Aorta (tissue), 5 donors: ENCODE data around the gene PTCH1. TPM values are rescaled to one million over a fixed set of nuclear protein-coding genes. Genes with fewer than 3 reads are reported as not detected.
A peak's percentile ranks its signal among the peaks of the same experiment; 100 is the strongest.

Experiments used
- ATAC-seq: fragments of 200-7000 bp; cut with Tn5 transposase; one replicate; pipeline ENCODE4 v1.9.1; 2022; ENCODE audit warnings: moderate library complexity; ENCODE audit not compliant: low FRiP score
- DNase-seq, 2 donors: peaks; one replicate each; pipeline ENCODE4 v3.0.0-alpha.2; 2020
- H3K27ac ChIP-seq, 2 donors: one replicate each; pipeline ENCODE4 v1.5.1; 2013; ENCODE audit warnings: low read length in 2 of 2, mild to moderate bottlenecking in 2 of 2, moderate library complexity in 2 of 2, control low read depth in 1 of 2, inconsistent platforms in 1 of 2, low read depth in 1 of 2
- H3K27me3 ChIP-seq, 2 donors: one replicate each; pipeline ENCODE4 v1.6.1; 2013; ENCODE audit warnings: control low read depth in 1 of 2, low read length in 1 of 2, mild to moderate bottlenecking in 1 of 2, moderate library complexity in 1 of 2; ENCODE audit not compliant: insufficient read depth in 2 of 2, control insufficient read depth in 1 of 2
- H3K36me3 ChIP-seq, 2 donors: one replicate each; pipeline ENCODE4 v1.6.1; 2013; ENCODE audit warnings: control low read depth in 1 of 2, low read length in 1 of 2, mild to moderate bottlenecking in 1 of 2; ENCODE audit not compliant: insufficient read depth in 2 of 2, control insufficient read depth in 1 of 2
- H3K4me1 ChIP-seq, 2 donors: one replicate each; pipeline ENCODE4 v1.6.1; 2013; ENCODE audit warnings: low read length in 2 of 2, control low read depth in 1 of 2, mild to moderate bottlenecking in 1 of 2, moderate library complexity in 1 of 2; ENCODE audit not compliant: insufficient read depth in 2 of 2, control insufficient read depth in 1 of 2
- H3K4me3 ChIP-seq, 2 donors: one replicate each; pipeline ENCODE4 v1.5.1; 2013; ENCODE audit warnings: low read length in 2 of 2, control low read depth in 1 of 2, mild to moderate bottlenecking in 1 of 2
- H3K9me3 ChIP-seq: one replicate; pipeline ENCODE4 v1.6.1; 2013; ENCODE audit warnings: mild to moderate bottlenecking, low read length; ENCODE audit not compliant: control insufficient read depth
- WGBS, 2 donors: extraction: QIAGEN DNeasy Blood & Tissue Kit; methylation state at CpG; one replicate each; pipeline ENCODE4 v1.1.7; 2013; 5-methylcytosine and 5-hydroxymethylcytosine counted together
- intact Hi-C, 2 donors: fragments of 100-400 bp; cut with DNase I; formaldehyde crosslinking; loops; one replicate each; pipeline versions ENCODE4 v1.14.2 to v1.15.0; 2022
- polyA plus RNA-seq, 2 donors: library from polyadenylated mRNA; stranded (reverse); fragments of 200-250 nt; gene quantifications; one replicate each; pipeline ENCODE4 v1.2.3, GENCODE V29; 2013
- total RNA-seq, 2 donors: library from RNA; stranded (reverse); fragmentation: NEBNext Ultra II Directional; extraction: Animal tissue kit (Norgen Biotek cat#: 25700); gene quantifications; one replicate each; pipeline ENCODE4 v1.2.1, GENCODE V29; 2021
- donor health status: healthy with polysubstance abuse.
- donor health status: Bipolar disorder and iron deficiency.
- donor health status: DM: no; HTN: no; CAD: no.
- donor health status: DM: no; HTN: no; CAD: no.
- donor health status: DM: yes; HTN: yes; CAD: no.

The PTCH1 gene
- total and polyA plus RNA-seq, 4 donors, result 5.1 to 36.0 (median 10.0) TPM

- Histone ChIP-seq H3K27ac (no peak overlapping the region), H3K36me3 (no peaks in the 10 kb centered on the region), H3K9me3 (no peaks in the 10 kb centered on the region), H3K4me1 (no peaks in the 10 kb centered on the region), H3K4me3 (peak overlapping the region; percentile 2 to 65), H3K27me3 (no peaks in the 10 kb centered on the region)
- no peak for DNase-seq
- 0% methylated on average over 38 of the region's 38 CpGs for WGBS, 2 donors
- intact Hi-C loops, result loop anchor here (5.0 to 10.0 kb wide), 7 partner anchors 115 to 1545 kb away; partner anchors contain the start of genes ERCC6L2 (in 2 of the 2) and FANCC (in 1 of the 2)
- no peak for ATAC-seq
These were observed 6.7 kb downstream of the PTCH1 start for GRCh38 chr9:95509851-95510708.

GRCh38 chr9:95508968-95509850 lies 7.6 kb downstream of the PTCH1 start:
- peak; percentile 71 for ATAC-seq
- Histone ChIP-seq H3K27ac (peak overlapping the region in 1 of 2 donors; percentile 66), H3K4me3 (peak overlapping the region; percentile 46 to 89), H3K9me3 (no peaks in the 10 kb centered on the region), H3K4me1 (no peaks in the 10 kb centered on the region), H3K36me3 (no peaks in the 10 kb centered on the region), H3K27me3 (no peaks in the 10 kb centered on the region)
- peak; percentile 89 to 94 for DNase-seq
- intact Hi-C loops, result loop anchor here in 1 of 2 donors (5.0 to 10.0 kb wide), 4 partner anchors 192 to 1544 kb away; partner anchors contain the start of genes ERCC6L2 and FANCC
- 0% methylated on average over 48 of the region's 48 CpGs for WGBS, 2 donors

GRCh38 chr9:95508242-95508967 lies 8.4 kb downstream of the PTCH1 start:
- intact Hi-C loops, result loop anchor here in 1 of 2 donors (5.0 to 10.0 kb wide), 4 partner anchors 191 to 1544 kb away; partner anchors contain the start of genes ERCC6L2 and FANCC
- Histone ChIP-seq H3K27ac (peak overlapping the region in 1 of 2 donors; percentile 66), H3K27me3 (no peaks in the 10 kb centered on the region), H3K4me3 (peak overlapping the region; percentile 46 to 89), H3K36me3 (no peaks in the 10 kb centered on the region), H3K9me3 (no peaks in the 10 kb centered on the region), H3K4me1 (no peaks in the 10 kb centered on the region)
- ATAC-seq, result no peak
- no peak for DNase-seq
- 0 to 1% methylated on average over 55 to 111 of the region's 111 CpGs for WGBS, 2 donors

GRCh38 chr9:95507464-95508241 lies 9.1 kb downstream of the PTCH1 start:
- intact Hi-C loops, result loop anchor here in 1 of 2 donors (5.0 to 10.0 kb wide), 4 partner anchors 190 to 1543 kb away; partner anchors contain the start of genes ERCC6L2 and FANCC
- DNase-seq, result peak; percentile 63 to 81
- 0 to 1% methylated on average over 35 to 36 of the region's 36 CpGs for WGBS, 2 donors
- Histone ChIP-seq H3K36me3 (no peaks in the 10 kb centered on the region), H3K4me3 (peak overlapping the region; percentile 46 to 89), H3K4me1 (no peaks in the 10 kb centered on the region), H3K27ac (peak overlapping the region in 1 of 2 donors; percentile 48), H3K27me3 (no peaks in the 10 kb centered on the region), H3K9me3 (no peaks in the 10 kb centered on the region)
- peak; percentile 20 for ATAC-seq

GRCh38 chr9:95506678-95507463 lies 9.9 kb downstream of the PTCH1 start:
- no peaks in the 10 kb centered on the region for H3K9me3 ChIP-seq
- WGBS, 2 donors, result 0% methylated on average over 56 to 60 of the region's 60 CpGs
- no peaks in the 10 kb centered on the region for H3K36me3 ChIP-seq

GRCh38 chr9:95506428-95506677 lies 10.4 kb downstream of the PTCH1 start:
- intact Hi-C loops, result loop anchor here in 1 of 2 donors (5.0 to 10.0 kb wide), 4 partner anchors 189 to 1542 kb away; partner anchors contain the start of genes ERCC6L2 and FANCC
- Histone ChIP-seq H3K27me3 (no peaks in the 10 kb centered on the region), H3K4me1 (no peaks in the 10 kb centered on the region), H3K9me3 (no peaks in the 10 kb centered on the region), H3K27ac (peak overlapping the region; percentile 52 to 64), H3K4me3 (peak overlapping the region; percentile 46 to 89), H3K36me3 (no peaks in the 10 kb centered on the region)
- peak; percentile 53 to 85 for DNase-seq
- WGBS, 2 donors, result 0% methylated on average over 21 to 23 of the region's 23 CpGs
- no peak for ATAC-seq

More at GRCh38 chr9:95506678-95507463, 9.9 kb downstream of the PTCH1 start:
- DNase-seq, result peak; percentile 59 to 82
- Histone ChIP-seq H3K27ac (peak overlapping the region in 1 of 2 donors; percentile 48), H3K27me3 (no peaks in the 10 kb centered on the region), H3K4me1 (no peaks in the 10 kb centered on the region), H3K4me3 (peak overlapping the region; percentile 46 to 89)
- intact Hi-C loops, result loop anchor here in 1 of 2 donors (5.0 to 10.0 kb wide), 4 partner anchors 190 to 1542 kb away; partner anchors contain the start of genes ERCC6L2 and FANCC
- ATAC-seq, result peak; percentile 30
